GM18498 (cell line): ENCODE results near the gene SPG7.

Source experiments
- ATAC-seq: cut with Tn5 transposase; IDR thresholded peaks from one replicate; pipeline ENCODE4 v1.9.1; 2021; ENCODE audit warnings: mild to moderate bottlenecking, moderate library complexity; ENCODE audit not compliant: unreplicated experiment

Gene SPG7

DNA sequence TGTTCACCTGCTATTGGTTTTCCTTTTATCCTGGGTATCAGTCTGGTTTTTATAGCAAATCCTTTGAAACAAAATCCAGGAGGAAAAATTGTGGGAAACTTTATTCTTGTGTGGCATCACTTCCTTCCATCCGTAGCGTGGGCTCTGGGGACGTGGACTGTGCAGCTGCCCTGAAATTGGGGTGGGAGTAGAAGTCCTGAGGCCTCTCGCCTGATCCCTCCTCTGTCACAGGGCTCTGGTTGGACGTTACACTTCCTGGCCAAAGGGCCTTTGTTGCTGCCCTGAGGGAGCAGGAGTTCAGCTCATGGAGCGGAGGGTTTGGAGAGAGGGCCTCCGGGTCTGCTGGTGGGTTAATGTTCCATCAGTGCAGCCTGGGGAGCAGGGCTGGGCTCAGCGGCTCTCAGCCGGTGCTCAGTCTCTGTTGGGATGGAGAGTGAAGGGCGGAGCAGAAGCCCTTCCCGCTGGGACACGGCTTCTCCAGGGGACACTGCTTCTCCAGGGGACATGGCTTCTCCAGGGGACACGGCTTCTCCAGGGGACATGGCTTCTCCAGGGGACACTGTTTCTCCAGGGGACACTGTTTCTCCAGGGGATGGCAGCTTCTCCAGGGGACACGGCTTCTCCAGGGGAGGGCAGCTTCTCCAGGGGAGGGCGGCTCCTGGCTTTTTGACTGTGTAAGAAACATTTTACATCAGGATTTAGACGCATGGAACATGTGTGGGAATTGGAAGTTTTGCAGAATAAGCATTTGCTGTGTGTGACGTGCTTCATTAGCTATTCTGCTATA is 37.0 kb downstream of the SPG7 start:
- no peak for ATAC-seq

DNA sequence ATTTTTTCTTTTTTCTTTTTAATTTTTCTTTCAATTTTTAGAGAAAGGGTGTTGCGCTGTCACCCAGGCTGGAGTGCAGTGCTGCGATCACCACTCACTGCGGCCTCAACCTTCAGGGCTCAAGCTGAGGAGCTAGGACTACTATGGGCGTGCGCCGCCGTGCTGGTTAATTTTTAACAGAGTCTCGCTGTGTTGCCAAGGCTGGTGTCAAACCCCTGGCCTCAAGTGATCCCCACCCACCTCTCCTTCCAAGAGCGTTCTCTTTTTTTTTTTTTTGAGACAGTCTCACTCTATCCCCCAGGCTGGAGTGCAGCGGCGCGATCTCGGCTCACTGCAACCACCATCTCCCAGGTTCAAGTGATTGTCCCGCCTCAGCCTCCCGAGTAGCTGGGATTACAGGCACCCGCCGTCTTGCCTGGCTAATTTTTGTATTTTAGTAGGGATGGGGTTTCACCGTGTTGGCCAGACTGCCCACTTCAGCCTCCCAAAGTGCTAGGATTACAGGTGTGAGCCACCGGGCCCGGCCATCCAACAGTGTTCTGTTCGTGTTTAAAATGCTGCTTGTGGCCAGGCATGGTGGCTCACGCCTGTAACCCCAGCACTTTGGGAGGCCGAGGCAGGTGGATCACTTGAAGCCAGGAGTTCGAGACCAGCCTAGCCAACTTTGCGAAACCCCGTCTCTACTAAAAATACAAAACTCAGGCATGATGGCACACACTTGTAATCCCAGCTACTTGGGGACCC is 37.8 kb downstream of the SPG7 start:
- ATAC-seq = no peak

DNA sequence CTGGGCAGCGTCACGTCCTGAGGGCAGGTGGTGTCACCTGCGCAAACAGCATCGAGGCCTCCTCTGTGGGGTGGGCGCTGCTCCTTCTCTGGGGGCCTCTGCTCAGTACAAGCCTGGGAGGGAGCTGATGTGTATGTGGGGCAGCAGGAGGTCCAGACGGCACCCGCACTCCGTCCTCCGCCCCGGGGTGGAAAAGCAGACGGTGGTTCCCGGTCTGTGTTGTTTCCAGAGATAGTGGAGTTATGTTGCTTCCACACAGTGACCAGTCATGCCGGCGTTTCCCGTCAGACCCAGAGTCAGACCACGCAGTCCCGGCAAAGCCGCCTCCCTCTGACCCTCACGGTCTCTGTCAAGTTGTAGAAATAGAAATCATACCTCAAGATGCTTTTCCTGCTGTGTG is 38.6 kb downstream of the SPG7 start:
- ATAC-seq = no peak

DNA sequence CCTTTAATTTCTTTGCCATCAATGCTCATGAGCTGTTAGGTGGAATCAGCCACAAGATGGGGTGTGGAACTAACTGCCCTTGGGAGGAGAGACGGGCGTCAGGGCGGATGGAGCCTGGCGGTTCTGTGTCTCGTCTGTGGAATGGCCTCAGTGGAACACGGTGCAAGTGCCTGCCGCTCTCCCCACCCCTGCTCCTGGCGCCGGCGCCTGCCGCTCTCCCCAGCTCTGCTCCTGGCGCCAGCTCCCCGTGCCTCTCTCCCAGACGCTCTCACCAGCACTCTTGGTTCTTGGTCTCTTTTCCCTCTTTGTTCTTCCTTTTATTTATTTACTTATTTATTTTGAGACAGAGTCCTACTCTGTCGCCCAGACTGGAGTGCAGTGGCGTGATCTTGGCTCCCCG is 39.1 kb downstream of the SPG7 start:
- no peak for ATAC-seq

DNA sequence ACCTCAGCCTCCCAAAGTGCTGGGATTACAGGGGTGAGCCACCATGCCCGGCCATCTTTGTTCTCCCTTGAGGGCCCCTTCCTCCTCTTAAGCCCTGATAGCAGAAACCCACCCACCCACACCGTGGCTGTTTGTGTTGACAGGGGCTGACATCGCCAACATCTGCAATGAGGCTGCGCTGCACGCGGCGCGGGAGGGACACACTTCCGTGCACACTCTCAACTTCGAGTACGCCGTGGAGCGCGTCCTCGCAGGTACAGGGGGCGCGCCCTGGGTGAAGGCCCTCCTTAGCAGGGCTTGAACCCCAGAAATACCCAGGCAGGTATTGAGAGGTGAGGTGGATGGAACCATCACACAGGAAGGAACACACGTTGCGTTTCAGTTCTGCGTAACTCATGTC is 39.7 kb downstream of the SPG7 start:
- ATAC-seq = no peak

DNA sequence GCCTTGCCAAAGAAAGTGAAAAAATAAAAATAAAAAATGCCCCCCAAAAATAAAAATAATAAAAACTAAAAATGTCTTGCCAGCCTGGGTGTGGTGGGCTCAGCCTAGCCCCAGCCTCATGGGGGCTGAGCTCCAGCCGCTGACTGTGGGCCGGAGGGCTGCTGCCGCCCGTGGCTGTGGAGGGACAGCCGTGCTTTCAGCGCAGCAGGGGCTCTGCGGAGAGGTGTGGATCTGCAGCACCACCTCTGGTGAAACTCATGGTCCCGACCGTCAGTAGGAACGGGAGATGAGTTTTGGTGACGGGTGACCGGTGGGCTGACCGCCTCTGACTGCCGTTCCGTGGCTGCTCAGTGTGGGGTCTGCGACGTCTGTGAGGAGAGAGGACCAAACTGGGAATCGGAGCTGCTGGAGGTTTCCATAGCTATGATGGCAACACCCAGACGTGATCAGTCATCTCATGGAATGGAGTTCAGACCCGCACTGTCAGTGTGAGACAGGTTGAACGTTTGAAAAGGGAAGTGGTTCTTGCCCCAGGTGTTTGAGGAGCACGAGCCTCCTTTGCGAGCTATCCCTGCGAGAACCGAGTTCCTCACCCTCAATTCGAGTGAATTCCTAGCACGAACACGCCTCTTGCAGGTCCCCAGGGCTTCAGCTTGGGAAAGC is 40.3 kb downstream of the SPG7 start:
- no peak for ATAC-seq

DNA sequence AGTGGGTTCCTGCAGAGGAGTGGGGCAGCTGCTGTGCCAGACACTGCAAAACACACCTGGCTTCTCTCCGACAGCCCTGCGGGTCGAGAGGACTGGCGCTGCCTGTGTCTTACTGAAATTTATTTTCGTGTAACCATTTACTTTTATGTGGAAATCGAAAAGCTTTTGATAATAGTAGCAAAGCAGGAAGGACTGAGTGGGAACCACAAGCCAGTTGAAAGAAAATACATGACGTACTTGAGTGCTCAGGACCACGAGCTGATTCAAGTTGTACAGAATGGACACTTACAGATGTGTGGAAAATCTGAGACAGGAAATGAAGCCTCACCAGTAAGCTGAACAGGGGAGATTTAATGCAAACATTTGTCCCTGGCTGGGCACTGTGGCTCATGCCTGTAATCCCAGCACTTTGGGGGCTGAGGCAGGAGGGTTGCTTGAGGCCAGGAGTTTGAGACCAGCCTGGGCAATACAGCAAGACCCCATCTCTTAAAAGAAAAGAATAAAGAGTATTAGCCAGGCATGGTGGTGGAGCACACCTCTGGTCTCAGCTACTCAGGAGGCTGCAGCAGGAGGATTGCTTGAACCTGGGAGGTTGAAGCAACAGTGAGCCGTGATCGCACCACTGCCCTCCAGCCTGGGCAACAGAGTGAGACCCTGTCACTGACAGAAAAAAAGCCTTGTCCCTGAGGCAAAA is 41.0 kb downstream of the SPG7 start:
- ATAC-seq = no peak

DNA sequence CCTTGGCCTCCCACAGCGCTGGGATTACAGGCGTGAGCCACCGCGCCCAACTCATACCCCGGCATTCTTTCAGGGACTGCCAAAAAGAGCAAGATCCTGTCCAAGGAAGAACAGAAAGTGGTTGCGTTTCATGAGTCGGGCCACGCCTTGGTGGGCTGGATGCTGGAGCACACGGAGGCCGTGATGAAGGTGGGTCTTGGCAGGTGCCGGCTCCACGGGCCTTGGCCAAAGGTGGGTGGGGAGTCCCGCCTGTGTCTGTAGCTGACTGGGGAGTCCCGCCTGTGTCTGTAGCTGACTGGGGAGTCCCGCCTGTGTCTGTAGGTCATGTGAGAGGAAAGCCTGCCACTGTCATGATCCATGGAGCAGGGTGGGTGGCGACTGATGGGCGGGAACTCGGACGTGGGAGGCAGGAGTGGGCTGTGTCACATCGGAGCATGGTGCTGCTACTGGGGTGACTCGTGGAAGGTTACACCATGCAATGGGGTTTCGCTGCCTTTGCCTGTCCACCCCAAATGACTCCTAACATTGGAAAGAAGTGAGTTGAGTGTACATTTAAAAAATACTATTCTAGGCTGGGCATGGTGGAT is 42.3 kb downstream of the SPG7 start:
- ATAC-seq = no peak

DNA sequence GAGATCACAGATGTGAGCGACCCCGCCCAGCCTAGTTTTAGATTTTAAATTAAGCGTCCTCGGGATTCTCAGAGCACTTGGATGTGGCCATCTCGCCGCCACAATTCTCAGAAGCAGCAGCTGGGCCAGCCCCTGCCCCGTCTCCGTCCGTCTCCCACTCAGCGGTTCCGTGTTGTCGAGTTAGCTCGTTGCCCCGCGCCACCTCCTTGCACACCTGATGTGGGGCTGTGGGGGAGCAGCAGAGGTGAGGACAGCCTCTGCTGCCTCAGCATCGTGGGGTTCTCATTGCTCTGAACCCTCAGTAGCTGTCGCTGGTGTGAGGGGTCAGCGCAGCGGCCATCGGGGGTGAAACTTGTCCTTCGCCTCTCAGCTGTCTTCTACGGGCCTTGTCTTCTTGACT is 44.1 kb downstream of the SPG7 start:
- ATAC-seq = no peak

DNA sequence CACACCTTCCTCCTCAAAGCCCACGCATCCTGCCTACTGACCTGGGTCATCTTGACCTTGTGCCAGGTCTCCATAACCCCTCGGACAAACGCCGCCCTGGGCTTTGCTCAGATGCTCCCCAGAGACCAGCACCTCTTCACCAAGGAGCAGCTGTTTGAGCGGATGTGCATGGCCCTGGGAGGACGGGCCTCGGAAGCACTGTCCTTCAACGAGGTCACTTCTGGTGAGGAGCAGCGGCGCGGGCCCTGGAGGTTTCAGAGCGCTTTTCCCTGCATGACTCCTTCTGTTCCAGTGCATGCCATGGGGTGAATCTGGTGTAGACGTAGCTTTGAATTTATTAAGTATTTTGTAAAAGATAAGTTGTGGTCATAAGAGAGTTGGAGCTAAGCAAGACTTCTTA is 44.7 kb downstream of the SPG7 start:
- no peak for ATAC-seq

DNA sequence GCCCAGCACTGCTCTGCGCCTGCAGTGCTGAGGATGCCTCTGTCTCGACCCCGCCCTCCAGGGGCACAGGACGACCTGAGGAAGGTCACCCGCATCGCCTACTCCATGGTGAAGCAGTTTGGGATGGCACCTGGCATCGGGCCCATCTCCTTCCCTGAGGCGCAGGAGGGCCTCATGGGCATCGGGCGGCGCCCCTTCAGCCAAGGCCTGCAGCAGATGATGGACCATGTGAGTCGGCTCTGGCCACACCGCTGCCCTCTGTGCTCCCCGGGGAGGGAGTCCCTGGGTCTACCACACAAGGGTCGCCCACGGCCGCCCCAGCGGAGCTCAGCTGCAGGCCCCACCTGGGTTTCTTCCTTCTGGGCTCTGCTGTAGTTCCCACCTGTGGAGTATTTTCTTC is 45.5 kb downstream of the SPG7 start:
- no peak for ATAC-seq

DNA sequence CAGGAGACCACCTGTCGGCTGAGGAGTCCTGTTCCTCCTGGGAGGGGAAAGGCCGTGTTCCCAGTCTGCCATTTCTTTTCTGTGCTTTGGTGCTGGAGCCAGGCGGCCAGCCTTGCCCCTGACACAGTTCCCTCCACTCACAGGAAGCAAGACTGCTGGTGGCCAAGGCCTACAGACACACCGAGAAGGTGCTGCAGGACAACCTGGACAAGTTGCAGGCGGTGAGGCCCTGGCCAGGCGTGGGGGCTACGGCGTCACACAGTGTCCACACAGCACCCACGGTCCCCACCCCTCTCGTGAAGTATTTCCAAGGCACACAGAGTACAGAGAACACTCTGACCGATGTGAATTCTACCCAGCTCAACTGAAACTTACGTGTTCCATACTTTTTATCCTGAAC is 46.1 kb downstream of the SPG7 start:
- no peak for ATAC-seq

DNA sequence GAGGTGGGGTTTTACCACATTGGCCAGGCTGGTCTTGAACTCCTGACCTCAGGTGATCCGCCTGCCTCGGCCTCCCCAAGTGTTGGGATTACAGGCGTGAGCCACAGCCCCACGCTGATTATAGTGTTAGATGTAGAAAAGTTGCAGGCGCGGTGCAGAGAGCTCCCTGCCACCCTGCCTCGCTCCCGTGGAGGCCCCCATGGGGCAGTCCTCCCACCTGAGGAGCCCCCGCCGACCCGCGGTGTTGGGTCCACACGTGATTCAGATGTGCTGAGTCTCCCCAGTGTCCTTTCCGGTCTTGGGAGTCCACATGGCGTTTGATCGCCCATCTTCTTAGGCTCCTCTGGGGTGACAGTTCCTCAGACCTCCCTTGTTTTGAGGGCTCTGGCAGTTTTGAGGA is 47.1 kb downstream of the SPG7 start:
- ATAC-seq = no peak

DNA sequence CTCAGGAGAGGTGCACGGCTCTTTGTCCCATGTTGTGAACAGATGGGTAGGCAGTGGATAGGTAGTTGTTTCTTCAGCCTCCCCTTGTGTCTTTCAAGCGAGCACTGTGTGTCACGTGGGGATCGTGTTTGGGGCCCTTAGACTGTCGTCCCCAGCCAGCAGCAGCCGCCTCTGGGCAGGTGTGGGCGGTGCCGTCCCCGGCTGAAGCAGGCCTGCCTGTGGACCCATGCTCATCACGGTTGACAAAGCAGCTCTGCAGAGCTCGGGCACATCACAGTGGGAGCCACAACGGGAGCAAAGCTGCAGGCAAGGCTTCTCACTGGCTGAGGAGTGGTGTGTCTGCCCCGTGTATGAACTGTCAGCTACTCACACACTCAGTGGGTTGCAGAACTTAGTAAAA is 47.6 kb downstream of the SPG7 start:
- ATAC-seq = no peak

DNA sequence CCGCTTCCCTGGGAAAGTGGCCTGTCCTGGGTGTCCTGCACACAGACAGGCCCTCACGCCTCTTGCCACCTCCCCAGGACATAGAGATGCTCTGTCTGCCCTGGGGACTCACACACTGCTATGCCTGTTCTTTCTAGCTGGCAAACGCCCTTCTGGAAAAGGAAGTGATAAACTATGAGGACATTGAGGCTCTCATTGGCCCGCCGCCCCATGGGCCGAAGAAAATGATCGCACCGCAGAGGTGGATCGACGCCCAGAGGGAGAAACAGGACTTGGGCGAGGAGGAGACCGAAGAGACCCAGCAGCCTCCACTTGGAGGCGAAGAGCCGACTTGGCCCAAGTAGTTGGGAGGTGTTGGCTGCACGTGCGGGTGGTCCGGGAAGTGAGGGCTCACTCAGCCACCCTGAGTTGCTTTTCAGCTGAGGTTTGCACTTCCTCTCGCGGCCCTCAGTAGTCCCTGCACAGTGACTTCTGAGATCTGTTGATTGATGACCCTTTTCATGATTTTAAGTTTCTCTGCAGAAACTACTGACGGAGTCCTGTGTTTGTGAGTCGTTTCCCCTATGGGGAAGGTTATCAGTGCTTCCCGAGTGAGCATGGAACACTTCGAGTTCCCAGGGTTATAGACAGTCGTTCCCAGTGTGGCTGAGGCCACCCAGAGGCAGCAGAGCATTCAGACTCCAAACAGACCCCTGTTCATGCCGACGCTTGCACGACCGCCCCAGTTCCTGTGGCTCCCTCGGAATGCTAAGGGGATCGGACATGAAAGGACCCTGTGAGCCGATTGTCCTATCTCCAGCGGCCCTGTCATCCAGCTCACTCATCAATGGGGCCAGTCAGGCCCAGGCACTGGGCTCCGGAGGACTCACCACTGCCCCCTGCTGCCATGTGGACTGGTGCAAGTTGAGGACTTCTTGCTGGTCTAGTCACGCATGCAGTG is 48.8 kb downstream of the SPG7 start:
- ATAC-seq = no peak

DNA sequence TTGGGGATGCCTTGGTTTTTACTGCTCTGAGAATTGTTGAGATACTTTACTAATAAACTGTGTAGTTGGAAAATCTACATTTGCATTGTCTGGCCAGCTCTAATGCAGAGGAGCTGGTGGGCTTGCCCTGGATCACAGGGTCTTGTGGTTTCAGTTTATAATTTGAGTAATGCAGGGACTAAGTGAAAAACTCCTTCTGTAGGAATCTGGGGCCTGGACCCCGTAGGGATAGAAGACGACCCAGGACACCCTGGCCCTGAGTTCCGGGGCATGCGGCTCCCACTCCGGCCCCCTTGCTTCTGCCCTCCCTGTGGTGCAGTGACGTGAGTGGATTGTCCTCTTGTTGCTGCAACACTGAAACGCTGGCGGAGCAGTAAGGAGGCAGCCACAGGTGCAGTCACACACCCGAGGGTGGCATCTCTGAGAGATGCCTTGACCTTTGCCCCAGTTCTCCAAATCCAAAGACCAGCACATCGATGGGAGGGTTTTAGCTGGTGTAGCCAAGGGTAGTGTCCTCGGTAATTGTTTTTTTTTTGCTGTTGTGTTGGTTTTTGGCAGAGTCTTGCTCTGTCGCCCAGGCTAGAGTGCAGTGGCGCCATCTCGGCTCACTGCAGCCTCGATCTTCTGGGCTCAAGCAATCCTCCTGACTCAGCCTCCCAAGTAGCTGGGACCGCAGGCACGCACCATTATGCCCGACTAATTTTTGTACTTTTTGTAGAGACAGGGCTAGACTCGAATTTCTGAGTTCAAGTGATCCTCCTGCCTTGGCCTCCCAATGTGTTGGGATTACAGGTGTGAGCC is 49.7 kb downstream of the SPG7 start:
- ATAC-seq = no peak

DNA sequence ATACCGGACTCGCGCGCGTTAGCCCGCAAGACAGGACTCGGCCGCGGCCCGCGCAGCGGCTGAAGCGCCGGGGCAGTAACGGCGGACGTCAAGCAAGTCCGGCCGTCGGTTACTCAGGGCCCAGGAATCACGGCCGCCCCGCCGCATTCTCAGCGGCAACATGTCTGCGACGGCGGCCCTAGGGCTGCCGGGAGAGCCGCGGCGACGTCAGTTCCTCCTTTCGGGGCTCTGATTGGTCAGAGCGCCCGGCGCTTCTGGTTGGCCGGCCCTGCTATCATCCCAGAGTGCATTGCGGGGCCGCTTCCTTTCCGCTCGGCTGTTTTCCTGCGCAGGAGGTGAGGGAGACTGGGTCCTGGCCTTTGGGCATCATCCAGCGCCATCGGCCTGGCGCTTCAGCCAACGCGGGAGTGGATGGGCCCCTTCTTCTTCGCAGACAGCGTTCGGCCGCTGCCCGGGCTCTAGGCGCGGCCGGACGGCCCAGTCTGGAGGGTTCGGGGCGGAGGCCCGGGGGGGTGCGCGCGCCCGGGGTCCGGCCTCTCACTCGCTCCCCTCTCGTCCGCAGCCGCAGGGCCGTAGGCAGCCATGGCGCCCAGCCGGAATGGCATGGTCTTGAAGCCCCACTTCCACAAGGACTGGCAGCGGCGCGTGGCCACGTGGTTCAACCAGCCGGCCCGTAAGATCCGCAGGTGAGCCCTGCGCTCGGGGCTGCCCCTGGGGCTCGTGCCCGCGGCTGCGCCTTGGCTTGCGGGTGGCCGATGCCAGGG is 52.4 kb downstream of the SPG7 start, which contains the start of gene RPL13:
RPL13 (plus strand) TSS at position 305 of the 764 bp plus-strand sequence; CDS start at position 583, 278 bp downstream.
- peak; percentile 89 for ATAC-seq
